Measurements from ENCODE around the gene PITX1. TPM values are rescaled to one million over a fixed set of nuclear protein-coding genes. Genes with fewer than 3 reads are reported as not detected.

The PITX1 gene
- total RNA-seq, 1 donor from 2014 or later: 3.6 TPM

GRCh38 chr5:135063511-135064234 lies 29.6 kb upstream of the PITX1 start:
- intact Hi-C loops (cut with DNase I): no loop called here
- no peak for DNase-seq (ENCODE audit: low spot score)
- ATAC-seq: no peak

DNA sequence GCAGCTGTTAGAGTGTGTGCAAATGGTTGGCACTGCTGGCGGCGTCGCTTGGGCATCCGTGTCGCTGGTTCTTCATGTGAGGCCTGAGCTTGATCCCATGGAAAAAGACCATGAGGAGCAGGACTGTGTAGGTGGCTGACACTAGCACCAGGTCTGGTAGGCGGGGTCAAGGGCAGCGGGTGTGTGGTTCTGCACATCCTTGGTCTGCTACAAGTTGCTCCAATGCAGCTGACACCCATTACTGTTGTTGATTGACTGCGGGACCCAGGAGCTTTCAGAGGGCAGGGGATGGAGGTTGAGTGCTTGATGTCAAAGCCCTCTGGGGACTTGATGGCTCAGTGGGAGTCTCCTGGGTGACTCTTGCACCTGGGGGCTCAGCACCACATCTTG lies 29.0 kb upstream of the PITX1 start:
- intact Hi-C loops (cut with DNase I): no loop called here
- DNase-seq (ENCODE audit: low spot score) (no peak), ATAC-seq (no peak)

- ATAC-seq: no peak
- intact Hi-C loops (cut with DNase I): no loop called here
Observed at GRCh38 chr5:135062216-135063055, 28.4 kb upstream of the PITX1 start.

GRCh38 chr5:135061001-135061400 lies 27.0 kb upstream of the PITX1 start:
- intact Hi-C loops (cut with DNase I): no loop called here
- no peak for ATAC-seq
- DNase-seq (ENCODE audit: low spot score): no peak

More at GRCh38 chr5:135062216-135063055, 28.4 kb upstream of the PITX1 start:
- DNase-seq (ENCODE audit: low spot score): no peak

DNA sequence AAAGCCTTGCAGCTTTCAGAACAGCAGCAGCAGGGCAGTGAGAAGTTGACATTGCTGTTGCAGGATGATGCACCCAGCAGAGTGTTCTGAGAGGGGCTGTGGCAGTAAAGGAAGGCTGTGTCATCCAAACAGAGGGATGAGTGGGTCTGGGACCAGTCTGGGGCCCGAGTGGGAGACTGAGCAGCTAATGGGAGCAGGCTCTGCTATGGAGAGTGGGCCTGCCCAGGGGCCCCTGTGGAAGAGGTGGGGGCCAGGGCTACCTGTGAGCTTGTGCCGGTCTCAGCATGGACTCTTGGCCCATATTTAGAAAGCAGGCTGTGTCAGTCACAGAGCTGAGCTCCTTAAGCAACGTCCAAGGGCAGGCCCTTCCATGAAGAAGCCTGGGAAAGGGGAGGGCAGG lies 26.0 kb upstream of the PITX1 start:
- ATAC-seq: no peak
- no peak for DNase-seq (ENCODE audit: low spot score)
- intact Hi-C loops (cut with DNase I): no loop called here

GRCh38 chr5:135059000-135059923 lies 25.2 kb upstream of the PITX1 start:
- DNase-seq (ENCODE audit: low spot score) (no peak), ATAC-seq (no peak)
- intact Hi-C loops (cut with DNase I): no loop called here

- intact Hi-C loops (cut with DNase I): no loop called here
- ATAC-seq (no peak), DNase-seq (ENCODE audit: low spot score) (no peak)
Observed at GRCh38 chr5:135058331-135058732, 24.3 kb upstream of the PITX1 start.

DNA sequence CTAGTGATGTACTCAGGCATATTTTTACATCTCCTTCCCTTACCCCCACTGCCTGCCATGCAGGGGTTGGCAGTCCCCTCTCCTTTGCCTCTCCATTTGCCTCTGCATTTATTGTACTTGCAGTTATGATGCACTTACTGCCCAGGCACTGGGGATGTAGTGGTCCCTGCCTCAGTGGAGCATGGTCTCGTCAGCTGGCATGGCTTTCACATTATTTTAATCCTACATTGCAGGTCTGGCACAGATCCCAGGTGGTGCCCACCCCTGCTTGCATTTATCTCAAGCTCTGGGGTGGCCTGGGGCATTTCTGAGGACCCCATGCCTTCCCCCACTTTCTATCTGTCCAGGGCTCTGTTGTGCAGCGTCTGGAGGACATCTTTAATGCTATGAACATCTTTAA lies 23.2 kb upstream of the PITX1 start:
- intact Hi-C loops (cut with DNase I): no loop called here

DNA sequence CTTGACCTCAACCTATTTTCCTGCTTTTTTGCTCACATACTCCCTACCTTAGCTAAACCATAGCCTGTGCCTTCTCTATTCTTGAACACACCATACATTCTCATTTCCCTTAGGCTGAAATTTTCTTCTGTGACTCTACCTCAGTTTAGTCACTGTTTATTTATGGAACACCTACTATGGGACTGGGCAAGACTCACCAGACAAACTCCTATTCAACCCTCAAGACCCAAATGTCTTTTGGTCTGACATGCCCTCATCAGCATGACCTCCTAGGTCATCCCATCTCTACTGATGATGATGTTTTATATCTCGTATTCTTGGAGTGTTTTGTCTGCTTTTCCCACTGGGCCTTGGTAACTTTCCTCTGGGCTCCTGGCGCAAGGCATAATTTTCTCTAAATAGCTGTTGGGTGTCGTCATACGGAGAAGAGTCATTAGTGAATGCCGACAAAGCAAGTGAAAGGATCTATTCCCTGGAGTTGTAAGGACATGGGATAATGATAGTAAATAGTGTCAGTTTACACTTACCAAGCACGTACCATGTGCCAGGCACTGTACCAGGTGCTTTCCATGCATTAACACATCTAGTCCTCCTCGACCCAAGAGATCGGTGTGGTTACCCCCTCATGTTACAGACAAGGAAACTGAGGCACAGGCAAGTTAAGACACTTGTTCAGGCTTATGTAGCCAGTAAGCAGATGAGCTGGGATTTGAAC lies 22.4 kb upstream of the PITX1 start:
- ATAC-seq: no peak
- no peak for DNase-seq (ENCODE audit: low spot score)
- intact Hi-C loops (cut with DNase I): no loop called here

More for the DNA sequence above, 23.2 kb upstream of the PITX1 start:
- ATAC-seq (no peak), DNase-seq (ENCODE audit: low spot score) (no peak)

- no peak for DNase-seq (ENCODE audit: low spot score)
- no peak for ATAC-seq
Observed at GRCh38 chr5:135055396-135055795, 21.4 kb upstream of the PITX1 start.

GRCh38 chr5:135054546-135054945 lies 20.5 kb upstream of the PITX1 start:
- DNase-seq (ENCODE audit: low spot score) (no peak), ATAC-seq (no peak)
- intact Hi-C loops (cut with DNase I): no loop called here

More at GRCh38 chr5:135055396-135055795, 21.4 kb upstream of the PITX1 start:
- intact Hi-C loops (cut with DNase I): no loop called here

DNA sequence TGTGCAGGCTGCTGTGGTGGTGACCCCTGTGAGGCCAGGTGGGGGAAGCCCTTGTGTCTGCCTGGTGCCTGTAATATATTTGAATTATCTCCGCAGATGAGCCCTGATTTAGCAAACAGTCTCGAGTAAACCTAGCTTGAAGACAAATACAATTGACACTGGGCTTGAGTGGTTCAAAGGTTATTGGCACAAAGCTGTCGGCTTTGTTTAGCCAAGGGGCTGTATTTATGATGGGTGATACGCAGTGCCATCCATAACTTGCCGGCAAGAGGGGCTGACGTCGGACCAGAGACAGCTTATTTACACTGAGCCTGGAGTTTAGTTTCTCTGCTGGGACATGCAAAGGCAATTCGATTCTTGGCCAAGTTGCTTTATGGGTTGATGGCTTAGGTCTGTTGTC lies 20.0 kb upstream of the PITX1 start:
- ATAC-seq: no peak
- no peak for DNase-seq (ENCODE audit: low spot score)
- intact Hi-C loops (cut with DNase I): no loop called here

- ATAC-seq: no peak
- intact Hi-C loops (cut with DNase I): no loop called here
- DNase-seq (ENCODE audit: low spot score): no peak
Observed at GRCh38 chr5:135053278-135053677, 19.2 kb upstream of the PITX1 start.

GRCh38 chr5:135052511-135053145 lies 18.6 kb upstream of the PITX1 start:
- no peak for ATAC-seq
- no peak for DNase-seq (ENCODE audit: low spot score)
- intact Hi-C loops (cut with DNase I): no loop called here

DNA sequence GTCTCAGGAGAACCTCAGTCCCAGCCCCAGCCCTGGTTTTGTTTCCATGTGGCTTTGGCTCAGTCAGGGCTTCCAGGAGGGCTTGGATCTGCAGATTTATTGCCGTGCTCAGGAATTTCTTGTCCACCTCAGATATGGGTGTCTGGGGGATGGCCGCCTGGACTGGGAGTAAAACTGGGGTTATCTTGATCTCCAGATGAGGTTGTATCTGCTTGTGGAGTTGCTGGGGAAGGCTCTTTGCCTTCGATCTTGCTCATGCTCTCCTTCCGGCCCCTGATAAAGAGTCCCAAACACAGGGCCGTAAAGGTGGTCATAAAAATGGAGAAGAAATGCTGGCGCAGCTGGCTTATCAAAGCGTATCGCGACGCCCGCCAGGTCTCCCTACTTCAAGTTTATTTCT lies 17.8 kb upstream of the PITX1 start:
- no peak for ATAC-seq
- DNase-seq (ENCODE audit: low spot score): no peak
- intact Hi-C loops (cut with DNase I): no loop called here

GRCh38 chr5:135051399-135051798 lies 17.4 kb upstream of the PITX1 start:
- intact Hi-C loops (cut with DNase I): no loop called here
- ATAC-seq (no peak), DNase-seq (ENCODE audit: low spot score) (no peak)

DNA sequence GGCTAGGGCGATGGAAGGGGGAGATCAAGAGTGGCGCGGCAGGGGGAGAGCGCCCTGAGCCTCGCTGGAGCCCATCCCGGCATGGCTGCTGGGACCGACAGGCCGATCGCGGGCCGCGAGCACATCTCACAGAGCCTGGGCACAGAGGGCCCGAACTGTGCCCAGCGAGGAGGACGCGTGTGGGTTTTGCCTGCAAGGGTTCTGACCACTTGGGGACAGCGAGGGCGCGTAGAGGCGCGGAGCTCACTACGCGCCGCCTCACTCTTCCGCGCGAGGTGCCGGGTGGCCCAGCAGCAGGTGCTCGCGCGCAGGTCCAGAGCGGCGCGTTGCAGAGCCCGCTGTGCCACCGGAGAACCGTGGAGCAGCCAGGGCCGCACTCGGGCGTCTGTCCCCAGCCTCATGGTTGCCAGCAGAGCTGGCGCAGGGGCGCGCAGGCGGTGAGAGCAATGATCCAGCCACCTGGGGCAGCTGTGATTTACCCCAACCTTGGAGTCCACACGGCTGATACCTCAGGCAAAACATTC lies 16.3 kb upstream of the PITX1 start:
- intact Hi-C loops (cut with DNase I): no loop called here
- DNase-seq (ENCODE audit: low spot score) (no peak), ATAC-seq (no peak)

- ATAC-seq (no peak), DNase-seq (ENCODE audit: low spot score) (no peak)
- intact Hi-C loops (cut with DNase I): no loop called here
Observed at GRCh38 chr5:135048930-135049329, 14.9 kb upstream of the PITX1 start.

Data from sciatic nerve (tissue), 2 donors.